IPS DF 6.9 (cell line): ENCODE data around the gene MIF.
"Not testable (repeated sequence)": the region's sequence is repeated elsewhere in the genome, so short reads cannot be mapped to it uniquely, and the experiment has no call there.

Experiments used
- DNase-seq: peaks from one replicate; pipeline ENCODE4 v3.0.0-alpha.2; 2013; ENCODE audit warnings: low read depth, low spot score
- H3K27ac ChIP-seq: one replicate; pipeline ENCODE4 v1.5.1; 2013; ENCODE audit warnings: low read length, control low read depth
- H3K27me3 ChIP-seq: 2 replicates; pipeline ENCODE4 v1.6.1; 2013; ENCODE audit warnings: mild to moderate bottlenecking, low read length; ENCODE audit not compliant: control insufficient read depth, insufficient read depth
- H3K36me3 ChIP-seq: 2 replicates; pipeline ENCODE4 v1.6.1; 2013; ENCODE audit warnings: low read length; ENCODE audit not compliant: control insufficient read depth, insufficient read depth
- H3K4me1 ChIP-seq: 2 replicates; pipeline ENCODE4 v1.6.1; 2013; ENCODE audit warnings: low read length; ENCODE audit not compliant: control insufficient read depth, insufficient read depth
- H3K4me3 ChIP-seq: 2 replicates; pipeline ENCODE4 v1.5.1; 2013; ENCODE audit warnings: mild to moderate bottlenecking, low read length
- H3K9me3 ChIP-seq: 2 replicates; pipeline ENCODE4 v1.6.1; 2013; ENCODE audit warnings: low read length, inconsistent platforms; ENCODE audit not compliant: control insufficient read depth, insufficient read depth
- WGBS: extraction: QIAGEN DNeasy Blood & Tissue Kit; methylation state at CpG from one replicate; pipeline ENCODE4 v1.1.7; 2013; ENCODE audit warnings: mixed read lengths, missing lambda C conversion rate; ENCODE audit not compliant: insufficient read length, insufficient coverage; 5-methylcytosine and 5-hydroxymethylcytosine counted together

MIF gene

DNA sequence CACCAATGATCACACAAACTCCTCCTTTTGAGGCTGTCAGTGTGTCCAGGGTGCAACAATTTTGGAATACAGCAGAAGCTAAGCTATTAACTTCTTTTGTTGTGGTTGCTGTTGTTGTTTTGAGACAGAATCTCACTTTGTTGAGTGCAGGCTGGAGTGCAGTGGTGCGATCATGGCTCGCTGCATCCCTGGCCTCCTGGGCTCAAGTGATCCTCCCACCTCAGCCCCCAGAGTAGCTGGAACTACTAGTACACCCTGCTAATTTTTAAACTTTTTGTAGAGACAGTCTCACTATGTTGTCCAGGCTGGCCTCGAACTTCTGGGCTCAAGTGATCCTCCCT, 44.8 kb downstream of the MIF start:
- H3K36me3 ChIP-seq: no peaks in the 10 kb centered on the region
- WGBS: no CpG with 5 or more reads among the region's 3 CpGs
- H3K4me1 ChIP-seq: no peaks in the 10 kb centered on the region
- no peaks in the 10 kb centered on the region for H3K9me3 ChIP-seq
- no peak overlapping the region for H3K4me3 ChIP-seq
- no peak for DNase-seq
- H3K27ac ChIP-seq: no peak overlapping the region
- no peaks in the 10 kb centered on the region for H3K27me3 ChIP-seq

GRCh38 chr22:23940166-23940565, 46.0 kb downstream of the MIF start:
- WGBS: no CpG with 5 or more reads among the region's 14 CpGs
- H3K27me3 ChIP-seq, H3K4me3 ChIP-seq, H3K4me1 ChIP-seq, H3K36me3 ChIP-seq, DNase-seq, H3K9me3 ChIP-seq, H3K27ac ChIP-seq: not testable (repeated sequence)
